ENCODE measurements around the gene PLK5.
"Not testable (repeated sequence)": the region's sequence is repeated elsewhere in the genome, so short reads cannot be mapped to it uniquely, and the experiment has no call there.

The PLK5 gene

GRCh38 chr19:1523412-1524286 is at the start of gene PLK5:
PLK5 (plus strand) TSS chr19:1524077; CDS start chr19:1526997, 2,920 bp downstream.
- peak; percentile 81 for DNase-seq (ENCODE audit: low spot score)

DNA sequence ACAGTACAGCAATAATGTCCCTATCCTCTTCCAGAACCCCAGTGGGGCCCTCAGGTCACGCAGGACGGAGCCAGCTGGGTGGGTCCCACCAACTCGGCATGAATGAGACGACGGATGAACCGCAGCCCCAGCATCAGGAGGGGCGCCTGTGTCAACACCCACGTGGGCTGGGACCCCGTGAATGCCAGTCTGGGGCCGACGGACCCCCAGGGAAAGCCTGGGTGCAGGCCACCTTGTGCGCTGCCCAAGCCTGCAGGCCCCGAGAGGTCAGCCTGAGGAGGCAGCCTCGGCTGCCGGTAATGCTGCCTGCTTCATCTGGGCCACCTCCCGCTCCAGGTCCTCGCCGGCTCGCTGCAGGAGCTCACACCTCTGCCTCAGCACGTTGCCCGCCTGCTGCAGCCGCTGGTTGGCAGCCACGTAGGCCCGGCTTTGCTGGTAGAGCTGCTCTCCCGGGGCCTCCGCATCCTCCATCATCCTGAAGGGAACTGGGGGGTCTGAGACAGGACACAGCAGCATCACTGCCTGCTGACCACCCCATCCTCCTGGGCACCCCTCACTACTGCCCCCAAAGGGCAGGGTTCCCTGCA is 49.0 kb upstream of the PLK5 start:
- DNase-seq (ENCODE audit: low spot score): no peak

DNA sequence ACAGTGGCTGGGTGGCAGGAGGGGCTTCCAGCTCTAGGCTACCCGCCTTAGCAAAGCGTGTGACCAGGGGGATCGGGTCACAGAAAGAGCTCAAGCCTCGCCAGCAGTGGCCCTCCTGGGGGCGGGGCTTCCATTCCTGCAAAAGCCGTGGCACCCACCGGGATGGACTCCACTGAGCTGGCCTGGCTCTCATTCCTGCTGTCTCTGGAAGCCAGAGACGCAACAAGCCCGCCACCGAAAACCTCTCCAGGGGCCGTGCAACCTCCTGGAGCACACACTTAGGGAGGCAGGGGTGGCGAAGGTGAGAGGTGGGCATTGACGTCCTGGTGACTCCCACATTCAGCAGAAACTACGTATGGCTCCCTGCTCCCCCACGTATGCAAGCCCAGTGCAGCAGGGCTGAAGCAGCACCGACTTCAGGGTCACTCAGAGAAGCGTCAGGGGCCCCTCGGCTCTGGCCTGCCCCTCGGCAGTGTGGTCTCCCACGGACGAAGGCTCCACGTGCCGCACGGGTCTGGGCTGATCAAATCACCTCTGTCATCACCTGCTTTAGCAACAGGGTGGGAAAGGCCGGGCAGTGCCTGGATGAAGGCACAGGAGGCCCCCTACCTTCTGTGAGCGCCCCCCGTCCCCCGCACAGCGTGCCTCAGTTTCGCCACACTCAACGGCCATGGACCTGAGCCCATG is 48.0 kb upstream of the PLK5 start:
- no peak for DNase-seq (ENCODE audit: low spot score)

- not testable (repeated sequence) for DNase-seq (ENCODE audit: low spot score)
Measured at GRCh38 chr19:1477056-1477455, 46.8 kb upstream of the PLK5 start.

DNA sequence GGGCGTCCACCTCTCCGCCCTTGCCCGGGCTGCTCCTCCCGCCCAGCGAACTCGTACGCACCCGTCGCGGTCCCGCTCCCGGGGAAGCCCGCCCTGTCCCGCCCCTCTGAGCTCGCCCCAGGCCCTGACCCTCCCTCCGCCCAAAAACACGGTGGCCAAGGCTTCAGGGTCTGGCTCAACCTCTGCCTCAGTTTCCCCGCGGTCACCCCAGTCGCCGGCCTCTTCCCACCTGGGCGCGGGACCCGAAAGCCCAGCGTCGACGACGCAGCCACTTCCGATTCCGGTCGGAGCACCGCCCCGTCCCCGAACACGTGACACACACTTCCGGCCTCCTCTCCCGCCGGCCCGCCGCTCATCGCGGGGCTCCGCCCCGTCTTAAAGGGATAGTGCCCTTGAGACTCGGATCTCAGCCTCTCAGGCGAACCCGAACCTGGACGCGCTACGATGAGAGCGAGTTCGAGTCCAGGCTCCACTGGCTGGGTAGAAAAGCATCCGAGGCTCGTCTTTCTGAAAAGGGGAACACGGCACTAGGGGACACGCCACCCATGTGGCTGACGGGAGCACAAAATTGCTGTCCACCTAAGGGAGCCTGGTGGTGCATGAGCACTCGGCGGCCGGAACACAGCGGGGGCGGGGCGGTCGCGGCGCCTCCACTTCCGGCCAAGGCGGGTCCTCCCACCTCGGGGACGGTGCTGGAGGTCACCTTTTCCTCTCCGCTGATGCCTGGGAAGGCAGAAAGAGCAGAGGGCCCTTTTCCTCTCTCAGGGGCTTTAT is 44.8 kb upstream of the PLK5 start, which contains the start of gene C19orf25:
C19orf25 (minus strand) TSS at position 282 of the 774 bp plus-strand sequence. CDS start 312 bp downstream, outside the sequence.
- DNase-seq (ENCODE audit: low spot score): peak; percentile 96

GRCh38 chr19:1481224-1481892 is 42.5 kb upstream of the PLK5 start:
- DNase-seq (ENCODE audit: low spot score): no peak

DNA sequence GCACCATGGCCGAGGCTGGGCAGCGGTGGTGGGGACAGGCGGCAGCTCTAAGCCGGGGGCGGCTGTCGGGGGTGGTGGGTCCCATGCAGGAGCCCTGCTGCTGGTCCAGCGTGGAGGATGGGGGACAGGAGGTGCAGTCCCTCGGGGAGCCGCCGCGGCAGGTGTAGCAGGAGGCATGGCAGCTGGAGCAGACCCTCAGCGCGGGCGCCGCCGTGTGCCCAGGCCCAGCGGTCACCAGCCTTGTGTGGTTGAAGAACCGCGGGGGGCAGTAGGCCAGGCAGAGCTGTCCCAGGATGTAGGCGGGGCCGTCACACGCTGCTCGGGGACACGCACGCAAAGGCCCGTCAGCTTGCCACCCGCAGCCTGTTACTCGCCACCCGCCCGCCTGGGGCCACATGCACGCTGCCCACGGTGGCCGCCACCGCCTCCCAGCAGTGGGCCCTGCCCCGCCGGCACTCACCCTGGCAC is 42.0 kb upstream of the PLK5 start:
- DNase-seq (ENCODE audit: low spot score): no peak

GRCh38 chr19:1482361-1483130 is 41.3 kb upstream of the PLK5 start:
- DNase-seq (ENCODE audit: low spot score): no peak

DNA sequence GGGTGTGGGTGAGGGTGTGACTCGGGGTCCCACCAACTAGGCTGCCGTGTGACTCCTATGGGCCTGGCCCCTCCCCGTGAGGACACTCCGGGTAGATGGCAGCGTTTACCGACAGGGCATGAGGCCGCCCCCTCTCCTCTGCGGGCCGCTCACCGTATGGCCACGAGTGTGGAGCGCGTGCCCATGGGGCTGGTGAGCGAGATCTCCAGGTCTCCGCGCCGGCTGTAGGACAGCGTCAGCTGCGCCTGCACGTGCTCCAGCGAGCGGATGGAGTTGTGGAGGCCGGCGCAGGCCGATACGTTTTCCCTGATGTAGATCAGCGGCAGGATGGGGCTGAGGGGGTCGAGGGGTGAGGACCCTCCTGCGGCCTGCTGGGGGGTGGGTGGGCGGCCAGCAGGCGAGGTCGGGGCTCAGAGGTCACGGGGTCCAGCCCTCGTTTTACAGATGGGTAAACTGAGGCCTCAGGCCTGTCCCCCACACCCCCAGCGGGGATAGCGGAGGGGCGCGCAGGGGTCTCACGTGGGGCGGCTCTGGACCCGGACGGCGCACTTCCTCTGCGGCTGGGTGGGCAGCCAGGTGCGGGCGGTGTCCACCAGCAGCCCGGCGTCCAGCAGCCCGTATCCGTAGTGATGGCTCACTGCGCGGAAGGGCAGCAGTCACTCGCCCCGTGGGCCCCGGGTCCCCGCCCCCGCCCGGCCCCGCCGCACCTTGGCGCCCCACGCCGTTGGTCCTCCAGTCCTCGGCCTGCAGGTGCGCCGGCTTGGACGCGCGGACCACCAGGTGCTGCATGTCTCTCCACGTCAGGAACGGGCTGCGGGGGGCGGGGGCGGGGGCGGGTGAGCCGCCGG is 40.5 kb upstream of the PLK5 start:
- no peak for DNase-seq (ENCODE audit: low spot score)

GRCh38 chr19:1483979-1484428 is 39.9 kb upstream of the PLK5 start:
- DNase-seq (ENCODE audit: low spot score): no peak

DNA sequence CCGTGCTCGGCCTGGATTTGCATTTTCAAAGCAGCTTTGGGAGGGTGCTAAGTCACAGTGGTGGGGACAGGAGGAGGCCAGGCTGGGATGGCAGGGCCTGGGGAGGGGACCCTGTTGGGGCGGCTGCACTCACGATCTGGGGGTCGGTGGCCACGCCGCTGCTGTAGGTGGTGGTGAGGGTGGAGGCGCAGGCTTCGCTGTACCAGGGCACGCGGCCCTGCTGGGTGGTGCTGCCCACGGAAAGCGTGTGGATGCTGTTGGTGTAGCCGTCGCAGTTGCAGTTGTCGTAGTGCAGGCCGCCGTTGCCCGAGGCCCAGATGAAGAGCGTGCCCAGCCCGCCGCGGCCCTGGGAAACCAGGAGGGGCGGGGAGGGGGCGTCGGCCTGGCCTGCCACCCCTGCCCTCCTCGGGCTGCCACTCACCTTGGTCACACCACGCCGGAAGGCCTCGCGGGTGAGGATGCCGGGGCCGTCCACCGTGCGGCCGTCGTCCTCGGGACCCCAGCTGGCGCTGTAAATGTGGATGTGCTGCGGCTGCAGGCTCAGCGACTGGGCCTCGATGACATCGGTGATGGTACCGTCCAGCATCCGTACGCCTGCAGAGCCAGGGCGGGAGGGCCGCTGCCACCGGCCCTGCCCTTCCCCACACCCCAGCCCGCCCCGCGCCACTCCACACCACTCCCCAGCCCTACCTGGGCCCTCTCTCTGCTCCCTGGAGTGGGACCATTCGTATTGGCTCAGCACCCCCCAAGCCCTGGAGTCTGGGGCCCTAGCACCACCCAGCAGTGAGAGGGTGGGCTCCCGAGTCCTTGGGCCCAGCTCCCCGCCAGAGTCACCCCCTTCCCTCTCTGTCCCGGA is 36.9 kb upstream of the PLK5 start:
- no peak for DNase-seq (ENCODE audit: low spot score)

DNA sequence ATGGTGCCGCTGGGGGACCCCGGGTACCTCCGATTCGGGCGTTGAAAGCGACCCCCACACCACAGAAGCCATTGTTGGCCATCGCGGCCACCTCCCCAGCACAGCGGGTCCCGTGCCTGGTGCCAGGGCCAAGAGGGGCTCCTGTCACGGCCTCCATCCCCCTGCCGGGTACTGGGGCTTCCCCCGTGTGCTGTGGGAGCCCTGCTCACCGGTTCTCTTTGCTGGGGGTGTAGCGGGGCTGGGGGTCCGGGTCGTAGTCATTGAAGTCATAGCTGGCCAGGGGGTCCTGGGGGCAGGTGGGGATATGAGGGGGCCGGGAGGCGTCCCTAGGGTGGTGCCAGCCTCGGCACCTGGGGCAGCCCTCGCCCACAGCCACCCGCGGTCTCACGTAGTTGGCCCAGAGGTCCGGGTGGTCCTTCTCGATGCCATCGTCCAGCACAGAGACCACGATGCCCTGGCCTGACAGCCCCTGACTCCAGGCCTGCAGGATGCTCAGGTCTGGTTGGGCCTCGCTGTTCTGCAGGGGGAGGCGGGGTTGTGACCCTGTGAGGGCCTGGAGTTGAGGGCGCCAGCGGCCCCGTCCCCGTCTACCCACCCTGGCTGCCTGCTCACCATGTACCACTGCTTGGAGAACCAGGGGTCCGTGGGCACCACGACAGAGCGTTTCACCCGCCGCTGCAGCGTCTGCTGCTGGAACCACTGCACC is 36.1 kb upstream of the PLK5 start:
- DNase-seq (ENCODE audit: low spot score): no peak

DNA sequence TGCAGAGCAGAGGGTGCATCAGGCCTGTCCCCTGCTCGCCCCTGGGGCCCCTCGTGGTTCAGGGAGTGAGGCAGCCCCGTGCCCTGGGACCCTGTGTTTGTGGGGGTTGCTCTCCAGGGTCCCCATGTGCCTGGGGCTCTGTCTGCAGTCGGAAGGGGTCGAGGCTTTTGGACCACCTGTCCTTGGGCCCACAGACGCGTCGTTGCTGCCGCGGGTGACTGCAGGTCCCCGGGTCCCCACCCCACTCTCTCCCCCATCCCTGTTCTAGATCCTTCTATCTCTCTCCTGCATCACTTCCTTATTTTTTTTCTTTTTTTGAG is 35.6 kb upstream of the PLK5 start:
- no peak for DNase-seq (ENCODE audit: low spot score)

- peak; percentile 54 for DNase-seq (ENCODE audit: low spot score)
Measured at GRCh38 chr19:1489463-1490310, 34.2 kb upstream of the PLK5 start.

GRCh38 chr19:1490311-1491113 is 33.4 kb upstream of the PLK5 start, which contains the start of gene PCSK4:
PCSK4 (minus strand) TSS chr19:1490350; CDS start chr19:1490346, 4 bp downstream.
- peak; percentile 97 for DNase-seq (ENCODE audit: low spot score)

Data from iPS-NIHi11 (cell line).